Osteocyte (in vitro differentiated cells): ENCODE measurements around the gene DLG2. TPM values are rescaled to one million over a fixed set of nuclear protein-coding genes. Genes with fewer than 3 reads are reported as not detected.
"Not testable (repeated sequence)": the region's sequence is repeated elsewhere in the genome, so short reads cannot be mapped to it uniquely, and the experiment has no call there.

ENCODE experiments used
- DNase-seq: peaks from one replicate; pipeline ENCODE4 v3.0.0; 2021; ENCODE audit warnings: mixed read lengths; ENCODE audit not compliant: unreplicated experiment; ENCODE audit errors: extremely low spot score
- H3K27ac Mint-ChIP-seq: one replicate; pipeline ENCODE4 v1.8.0; 2021; ENCODE audit warnings: mild to moderate bottlenecking, mixed read lengths; ENCODE audit not compliant: unreplicated experiment
- H3K27me3 Mint-ChIP-seq: one replicate; pipeline ENCODE4 v1.8.0; 2021; ENCODE audit warnings: mixed read lengths; ENCODE audit not compliant: unreplicated experiment
- H3K36me3 Mint-ChIP-seq: one replicate; pipeline ENCODE4 v1.8.0; 2021; ENCODE audit warnings: mixed read lengths; ENCODE audit not compliant: unreplicated experiment
- H3K4me1 Mint-ChIP-seq: one replicate; pipeline ENCODE4 v1.8.0; 2021; ENCODE audit warnings: mixed read lengths; ENCODE audit not compliant: unreplicated experiment
- H3K4me3 Mint-ChIP-seq: one replicate; pipeline ENCODE4 v1.8.0; 2021; ENCODE audit warnings: mild to moderate bottlenecking, moderate library complexity, mixed read lengths; ENCODE audit not compliant: unreplicated experiment
- H3K9me3 Mint-ChIP-seq: one replicate; pipeline ENCODE4 v1.8.0; 2021; ENCODE audit warnings: mixed read lengths; ENCODE audit not compliant: unreplicated experiment
- total RNA-seq: library from RNA; stranded (reverse); gene quantifications from 2 replicates; pipeline ENCODE4 v1.2.1, GENCODE V29; 2021
- TF ChIP-seq, protein P1 (sequence below): fragments of 200-600 bp; sonication (generic); IDR thresholded peaks from 2 replicates; pipeline ENCODE4 v1.5.0; 2021; ENCODE audit warnings: antibody characterized with exemption, mild to moderate bottlenecking, moderate library complexity

The DLG2 gene
- total RNA-seq, 1 donor from 2014 or later: 2.1 TPM

DNA sequence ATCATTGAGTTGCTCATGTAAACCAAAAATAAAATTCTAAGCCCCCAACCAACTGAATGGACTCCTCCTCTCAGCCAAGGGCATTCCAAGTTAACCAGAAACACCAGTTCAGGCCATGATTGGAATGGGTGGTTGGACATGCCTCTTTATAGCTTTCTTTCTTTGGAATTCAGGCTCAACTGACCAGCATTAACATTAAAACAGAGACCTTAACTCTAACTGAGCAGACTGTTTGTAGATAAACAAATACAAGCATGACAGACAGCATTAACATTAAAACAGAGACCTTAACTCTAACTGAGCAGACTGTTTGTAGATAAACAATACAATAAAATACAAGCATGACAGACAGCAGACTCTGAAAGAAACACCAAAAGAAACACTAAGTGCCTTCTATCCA, 278.2 kb downstream of the DLG2 start:
- Mint-ChIP-seq H3K4me1 (no peaks in the 10 kb centered on the region), H3K36me3 (no peaks in the 10 kb centered on the region), H3K27ac (no peak overlapping the region), H3K4me3 (no peak overlapping the region), H3K9me3 (no peaks in the 10 kb centered on the region), H3K27me3 (no peaks in the 10 kb centered on the region)
- TF ChIP-seq, protein P1, sequence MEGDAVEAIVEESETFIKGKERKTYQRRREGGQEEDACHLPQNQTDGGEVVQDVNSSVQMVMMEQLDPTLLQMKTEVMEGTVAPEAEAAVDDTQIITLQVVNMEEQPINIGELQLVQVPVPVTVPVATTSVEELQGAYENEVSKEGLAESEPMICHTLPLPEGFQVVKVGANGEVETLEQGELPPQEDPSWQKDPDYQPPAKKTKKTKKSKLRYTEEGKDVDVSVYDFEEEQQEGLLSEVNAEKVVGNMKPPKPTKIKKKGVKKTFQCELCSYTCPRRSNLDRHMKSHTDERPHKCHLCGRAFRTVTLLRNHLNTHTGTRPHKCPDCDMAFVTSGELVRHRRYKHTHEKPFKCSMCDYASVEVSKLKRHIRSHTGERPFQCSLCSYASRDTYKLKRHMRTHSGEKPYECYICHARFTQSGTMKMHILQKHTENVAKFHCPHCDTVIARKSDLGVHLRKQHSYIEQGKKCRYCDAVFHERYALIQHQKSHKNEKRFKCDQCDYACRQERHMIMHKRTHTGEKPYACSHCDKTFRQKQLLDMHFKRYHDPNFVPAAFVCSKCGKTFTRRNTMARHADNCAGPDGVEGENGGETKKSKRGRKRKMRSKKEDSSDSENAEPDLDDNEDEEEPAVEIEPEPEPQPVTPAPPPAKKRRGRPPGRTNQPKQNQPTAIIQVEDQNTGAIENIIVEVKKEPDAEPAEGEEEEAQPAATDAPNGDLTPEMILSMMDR: no peak
- no peak for DNase-seq

DNA sequence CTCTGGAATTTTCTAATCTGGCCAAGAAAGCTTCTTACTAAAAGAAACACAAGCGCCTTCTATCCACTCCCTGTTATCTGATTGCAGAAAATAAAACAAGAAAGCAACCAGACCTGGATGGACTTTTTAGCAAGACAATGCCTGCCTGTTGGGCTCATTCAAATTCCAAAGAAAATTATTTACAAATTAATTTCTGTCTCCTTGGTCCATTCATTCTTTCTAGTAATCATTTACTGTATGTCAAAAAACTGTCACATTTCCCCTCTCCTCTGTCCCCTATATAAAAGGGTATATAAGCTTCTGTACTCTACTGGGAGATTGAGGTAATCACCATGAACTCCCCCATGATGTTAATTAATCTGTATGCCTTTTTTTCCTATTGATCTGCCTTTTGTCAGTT, 279.9 kb downstream of the DLG2 start:
- Mint-ChIP-seq H3K36me3 (no peaks in the 10 kb centered on the region), H3K4me1 (no peaks in the 10 kb centered on the region), H3K27ac (no peak overlapping the region), H3K4me3 (no peak overlapping the region), H3K9me3 (no peaks in the 10 kb centered on the region), H3K27me3 (no peaks in the 10 kb centered on the region)
- TF ChIP-seq, protein P1: no peak
- DNase-seq: no peak

DNA sequence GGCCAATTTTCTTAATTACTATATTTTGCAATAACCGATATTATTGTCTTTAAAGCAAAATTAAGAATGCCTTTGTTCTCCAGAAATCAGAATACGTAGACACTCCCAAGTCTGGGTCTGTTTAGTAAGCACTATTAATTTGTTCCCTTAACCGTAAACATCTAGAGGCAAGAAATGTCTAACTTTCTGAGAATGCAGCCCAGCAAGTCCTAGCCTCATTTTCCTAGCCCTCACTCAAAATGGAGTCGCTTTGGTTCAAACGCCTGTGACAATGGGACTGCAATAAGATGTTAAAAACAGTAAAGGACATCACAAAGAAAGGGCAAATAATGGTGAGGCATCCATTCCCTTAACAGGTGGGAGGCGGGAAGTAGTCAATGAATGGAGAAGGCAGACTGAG, 280.7 kb downstream of the DLG2 start:
- no peak for DNase-seq

DNA sequence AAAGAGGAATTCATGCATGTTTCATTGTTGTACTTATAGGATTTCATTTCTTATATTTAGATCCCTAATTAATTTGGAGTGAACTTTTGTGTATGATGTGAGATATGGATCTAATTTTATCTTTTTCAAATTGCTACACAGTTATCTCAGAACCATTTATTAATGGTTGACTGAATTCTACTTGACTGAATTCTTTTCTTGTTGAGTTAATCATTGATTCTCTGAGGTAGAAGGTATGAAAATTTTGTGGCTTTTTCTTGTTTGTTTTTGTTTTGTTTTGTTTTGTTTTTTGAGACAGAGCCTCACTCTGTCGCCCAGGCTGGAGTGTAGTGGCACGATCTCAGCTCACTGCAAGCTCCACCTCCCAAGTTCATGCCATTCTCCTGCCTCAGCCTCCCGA, 286.3 kb downstream of the DLG2 start:
- not testable (repeated sequence) for H3K4me1 Mint-ChIP-seq, H3K36me3 Mint-ChIP-seq, H3K27ac Mint-ChIP-seq, H3K27me3 Mint-ChIP-seq, DNase-seq, H3K9me3 Mint-ChIP-seq, H3K4me3 Mint-ChIP-seq

More for the DNA sequence above, 280.7 kb downstream of the DLG2 start:
- Mint-ChIP-seq H3K4me3 (no peak overlapping the region), H3K27me3 (no peaks in the 10 kb centered on the region), H3K9me3 (peaks cover 2% of the 10 kb centered on the region), H3K4me1 (no peaks in the 10 kb centered on the region), H3K27ac (no peak overlapping the region), H3K36me3 (no peaks in the 10 kb centered on the region)
- TF ChIP-seq, protein P1: no peak

DNA sequence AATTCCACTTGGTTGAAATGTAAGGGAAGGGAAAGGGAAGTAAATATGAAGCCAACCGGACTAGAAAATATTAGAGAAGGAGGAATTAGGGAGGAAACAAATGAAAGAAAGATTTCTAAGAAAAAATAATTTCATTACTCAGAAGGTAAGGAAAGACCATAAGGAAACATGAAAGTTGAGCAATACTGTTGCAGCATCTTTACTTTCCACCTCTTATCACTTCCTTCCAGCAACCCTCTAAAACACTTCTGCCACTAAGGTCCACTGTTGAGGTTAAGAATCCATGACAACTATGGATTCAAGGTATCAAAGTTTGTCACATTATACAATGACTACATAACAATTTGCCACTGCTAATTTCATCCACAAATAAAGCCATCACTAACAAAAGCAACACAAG, 308.6 kb downstream of the DLG2 start:
- Mint-ChIP-seq H3K4me1 (no peaks in the 10 kb centered on the region), H3K4me3 (no peak overlapping the region), H3K9me3 (no peaks in the 10 kb centered on the region), H3K27ac (no peak overlapping the region), H3K27me3 (peaks cover 3% of the 10 kb centered on the region), H3K36me3 (no peaks in the 10 kb centered on the region)
- TF ChIP-seq, protein P1: no peak
- DNase-seq: no peak

DNA sequence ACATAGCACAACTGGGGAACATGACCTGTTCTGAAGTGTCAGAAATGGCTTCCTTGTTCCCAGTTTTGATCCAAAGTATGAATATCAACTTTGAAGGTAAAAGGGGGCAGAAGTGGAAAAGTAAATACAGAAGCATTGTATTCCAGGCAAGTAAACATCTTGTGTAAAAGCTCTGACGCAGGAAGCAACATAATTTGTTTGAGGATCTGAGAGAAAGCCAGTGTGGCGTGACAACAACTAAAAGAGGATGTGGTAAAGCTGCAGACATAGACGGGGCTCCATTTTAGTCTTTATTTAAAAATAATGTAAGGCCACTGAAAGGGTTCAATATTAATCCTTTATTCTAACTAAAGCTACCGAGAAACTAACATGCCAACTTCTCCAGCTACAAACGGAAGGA, 310.2 kb downstream of the DLG2 start:
- H3K4me1 Mint-ChIP-seq: no peaks in the 10 kb centered on the region
- peaks cover 5% of the 10 kb centered on the region for H3K27me3 Mint-ChIP-seq
- TF ChIP-seq, protein P1: no peak
- no peaks in the 10 kb centered on the region for H3K9me3 Mint-ChIP-seq
- no peak overlapping the region for H3K4me3 Mint-ChIP-seq
- DNase-seq: no peak
- H3K36me3 Mint-ChIP-seq: no peaks in the 10 kb centered on the region
- H3K27ac Mint-ChIP-seq: no peak overlapping the region
